ENCODE data around the gene ZSWIM4.

Gene ZSWIM4

GRCh38 chr19:13838435-13839129, 43.3 kb downstream of the ZSWIM4 start:
- no peak for TF ChIP-seq CTCF (IDR thresholded peaks at IDR 0.05; ENCODE audit: borderline replicate concordance, insufficient read depth, low read depth, low read length)
- H3K4me3 ChIP-seq (ENCODE audit: low read depth, low read length) = peak overlapping the region; percentile 44

GRCh38 chr19:13839130-13839937, 44.1 kb downstream of the ZSWIM4 start:
- TF ChIP-seq CTCF (IDR thresholded peaks at IDR 0.05; ENCODE audit: borderline replicate concordance, insufficient read depth, low read depth, low read length) = 0 out of 2 replicates have a peak, but pooled peaks have one; percentile 2
- H3K4me3 ChIP-seq (ENCODE audit: low read depth, low read length) = peak overlapping the region; percentile 44

GRCh38 chr19:13839938-13840304, 44.7 kb downstream of the ZSWIM4 start:
- no peak for TF ChIP-seq CTCF (IDR thresholded peaks at IDR 0.05; ENCODE audit: borderline replicate concordance, insufficient read depth, low read depth, low read length)
- H3K4me3 ChIP-seq (ENCODE audit: low read depth, low read length) = peak overlapping the region; percentile 44

GRCh38 chr19:13840305-13841085, 45.3 kb downstream of the ZSWIM4 start:
- TF ChIP-seq CTCF (IDR thresholded peaks at IDR 0.05; ENCODE audit: borderline replicate concordance, insufficient read depth, low read depth, low read length) = no peak
- peak overlapping the region; percentile 44 for H3K4me3 ChIP-seq (ENCODE audit: low read depth, low read length)

- no peak for TF ChIP-seq CTCF (IDR thresholded peaks at IDR 0.05; ENCODE audit: borderline replicate concordance, insufficient read depth, low read depth, low read length)
- peak overlapping the region; percentile 82 for H3K4me3 ChIP-seq (ENCODE audit: low read depth, low read length)
Measured at GRCh38 chr19:13841086-13841961, 46.1 kb downstream of the ZSWIM4 start.

GRCh38 chr19:13841962-13842290, 46.7 kb downstream of the ZSWIM4 start:
- TF ChIP-seq CTCF (IDR thresholded peaks at IDR 0.05; ENCODE audit: borderline replicate concordance, insufficient read depth, low read depth, low read length) = no peak
- peak overlapping the region; percentile 82 for H3K4me3 ChIP-seq (ENCODE audit: low read depth, low read length)
